NCI-H2107 (cell line): ENCODE results near the gene KNL1.
"Not testable (repeated sequence)": the region's sequence is repeated elsewhere in the genome, so short reads cannot be mapped to it uniquely, and the experiment has no call there.

ENCODE experiments used
- DNase-seq: peaks from one replicate; lab custom pipeline; 2025; lab: John Stamatoyannopoulos, UW

Gene KNL1

GRCh38 chr15:40593588-40594428 is at the start of gene KNL1:
TSS of gene KNL1 (plus strand) at chr15:40594249. CDS start at chr15:40602932, 8,683 bp downstream.
- DNase-seq, result peak; percentile 78

DNA sequence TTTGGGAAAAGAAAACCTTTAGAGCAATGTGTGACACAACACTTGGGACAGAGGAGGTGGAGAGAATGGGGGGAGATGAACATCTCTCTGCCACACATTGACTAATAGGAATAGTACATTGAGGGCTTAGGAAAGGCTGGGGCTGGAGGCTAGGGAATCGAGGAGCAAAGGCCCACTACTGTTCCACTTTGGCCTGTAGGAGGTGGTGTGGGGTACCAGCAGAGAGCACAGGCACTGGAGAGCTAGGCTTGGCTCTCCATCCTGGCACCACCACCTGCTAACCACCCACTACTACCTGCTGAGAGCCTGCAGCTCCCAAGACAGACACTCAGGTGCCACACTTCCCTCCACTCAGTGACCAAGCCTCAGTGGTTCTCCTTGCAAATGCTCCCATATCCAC is 48.6 kb upstream of the KNL1 start:
- DNase-seq, result no peak

DNA sequence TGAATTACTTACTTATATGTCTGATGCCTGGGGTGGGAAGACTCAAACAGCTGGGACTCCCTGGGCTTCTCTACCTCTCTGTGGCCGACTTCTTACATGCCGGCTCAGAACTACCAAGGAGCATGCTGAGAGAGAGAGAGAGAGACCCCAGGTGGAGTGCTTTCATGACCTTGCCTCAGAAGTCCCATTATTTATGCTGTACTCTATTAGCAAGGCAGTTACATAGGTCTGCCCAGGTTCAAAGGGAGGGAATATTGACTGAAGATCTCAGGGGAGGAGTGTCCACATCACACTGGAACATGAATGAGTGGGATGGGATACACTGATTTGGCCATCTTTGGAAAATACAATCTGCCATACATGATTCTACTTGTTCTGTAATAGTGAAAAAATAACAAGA is 45.4 kb upstream of the KNL1 start:
- no peak for DNase-seq

GRCh38 chr15:40549894-40550293 is 44.2 kb upstream of the KNL1 start:
- no peak for DNase-seq

- DNase-seq, result no peak
Measured at GRCh38 chr15:40550341-40551037, 43.6 kb upstream of the KNL1 start.

DNA sequence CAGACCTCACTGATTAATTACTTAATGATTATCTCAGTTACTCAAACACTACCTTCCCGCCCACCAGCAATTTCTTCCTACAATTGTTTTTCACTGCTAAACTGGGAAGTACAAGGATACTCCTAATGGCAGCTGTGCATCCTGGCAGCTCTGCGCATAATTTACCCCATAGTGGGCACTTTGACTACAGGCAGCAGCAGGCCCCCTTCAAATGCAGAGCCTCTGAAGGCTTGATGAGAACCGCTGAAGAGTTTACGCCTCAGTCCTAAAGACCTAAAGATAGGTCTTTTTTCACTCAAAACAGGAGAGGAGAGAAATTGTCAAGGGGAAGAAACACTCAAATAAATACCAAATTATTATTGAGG is 39.9 kb upstream of the KNL1 start:
- DNase-seq, result no peak

DNA sequence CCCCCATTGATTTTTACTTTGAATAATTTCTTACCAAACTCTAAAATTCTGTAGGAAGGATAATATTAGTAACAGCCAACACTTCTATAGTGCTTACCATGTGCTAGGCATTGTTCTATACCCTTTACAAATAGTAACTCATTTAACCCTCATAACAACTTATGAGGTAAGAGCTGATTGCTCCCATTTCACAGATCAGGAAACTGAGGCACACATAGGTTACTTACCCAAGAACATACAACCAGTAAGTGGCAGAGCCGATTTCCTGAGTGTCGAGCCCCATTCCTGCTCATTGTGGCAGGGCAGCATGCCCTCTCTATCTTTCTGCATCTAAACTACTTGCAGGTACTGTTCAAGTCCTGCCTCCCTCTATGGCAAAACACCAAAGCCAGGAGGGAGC is 38.2 kb upstream of the KNL1 start:
- DNase-seq, result no peak

DNA sequence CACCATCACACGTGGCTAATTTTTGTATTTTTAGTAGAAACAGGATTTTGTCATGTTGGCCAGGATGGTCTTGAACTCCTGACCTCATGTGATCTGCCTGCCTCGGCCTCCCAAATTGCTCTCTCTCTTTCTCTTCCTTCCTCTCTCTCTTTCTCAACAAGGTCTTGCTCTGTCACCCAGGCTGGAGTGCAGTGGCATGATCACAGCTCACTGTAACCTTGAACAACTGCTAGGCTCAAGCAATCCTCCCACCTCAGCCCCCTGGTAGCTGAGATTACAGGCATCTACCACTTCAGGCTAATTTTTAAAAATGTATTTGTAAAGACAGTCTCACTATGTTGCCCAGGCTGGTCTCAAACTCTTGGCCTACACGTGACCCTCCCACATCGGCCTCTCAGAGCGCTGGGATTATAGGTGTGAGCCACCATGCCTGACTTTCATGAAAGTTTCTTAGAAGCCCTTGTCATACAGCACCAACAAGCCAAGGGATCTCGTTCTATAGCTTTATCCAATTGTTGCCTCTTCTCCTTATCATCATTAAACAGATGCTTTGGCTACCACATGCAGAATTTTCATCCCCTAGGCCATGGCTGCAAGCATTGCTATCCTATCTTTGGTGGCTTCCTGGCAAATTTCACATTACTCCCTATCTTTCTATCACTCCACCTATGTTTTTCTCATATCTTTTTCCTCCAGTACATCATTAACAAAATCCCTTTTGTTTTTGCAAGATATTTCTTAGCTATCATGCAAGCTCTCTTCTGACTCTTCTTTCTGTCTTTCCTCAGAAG is 34.9 kb upstream of the KNL1 start:
- DNase-seq, result no peak

- DNase-seq, result no peak
Measured at GRCh38 chr15:40562691-40563090, 31.4 kb upstream of the KNL1 start.

DNA sequence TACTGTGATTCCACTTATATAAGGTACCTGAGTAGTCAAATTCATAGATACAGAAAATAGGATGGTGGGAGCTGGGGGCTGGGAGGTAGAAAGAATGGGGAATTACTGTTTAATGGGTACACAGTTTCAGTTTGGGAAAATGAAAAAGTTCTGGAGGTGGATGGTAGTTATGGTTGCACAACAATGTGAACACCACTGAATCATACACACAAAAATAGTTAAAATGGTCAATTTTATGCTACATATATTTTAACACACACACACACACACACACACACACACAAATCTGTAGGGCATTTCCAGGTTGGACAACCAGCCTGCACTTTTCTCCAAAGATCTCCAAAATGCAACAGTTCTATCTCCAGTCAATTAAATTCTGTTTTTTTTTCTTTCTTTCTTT is 30.6 kb upstream of the KNL1 start:
- DNase-seq, result no peak

DNA sequence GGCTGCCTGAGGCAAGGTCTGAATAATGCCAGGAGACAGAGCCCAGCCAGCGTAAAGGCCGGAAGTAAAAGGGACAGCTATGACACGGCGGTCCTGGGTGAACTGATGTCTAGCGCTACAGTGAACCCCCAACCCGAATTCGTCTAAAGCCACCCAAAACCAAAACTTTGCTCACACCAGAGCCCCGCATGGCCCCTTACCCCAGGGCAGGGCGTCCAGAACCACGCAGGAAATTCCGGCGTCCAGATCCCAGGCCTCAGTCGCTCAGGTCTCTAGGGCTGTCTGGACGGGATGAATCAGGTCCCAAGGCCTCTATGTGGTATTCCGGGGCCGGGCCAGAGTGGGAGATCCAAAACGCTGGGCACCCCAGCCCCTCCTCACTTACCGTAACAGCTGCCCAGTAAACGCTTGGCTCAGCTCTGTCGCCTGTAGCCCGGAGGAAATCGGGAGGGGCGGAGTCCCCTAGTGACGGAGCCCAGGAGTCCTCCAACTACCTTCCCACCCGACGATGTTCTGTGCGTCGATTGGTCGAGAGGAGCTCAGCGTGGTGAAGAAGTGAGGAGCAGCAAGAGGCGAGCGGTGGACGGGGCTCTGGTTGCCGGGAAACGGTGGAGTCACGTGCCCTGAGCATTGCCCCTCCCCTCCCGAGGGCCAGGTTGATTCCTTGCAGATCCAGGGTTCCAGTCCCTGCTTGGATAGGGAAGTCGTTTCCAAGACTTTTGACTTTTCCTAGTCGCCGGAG is 29.3 kb upstream of the KNL1 start, which contains the start of gene CCDC32:
Gene CCDC32, minus strand, starts transcription at position 452 of the 742 bp plus-strand sequence. CDS start 2,027 bp downstream, outside the sequence.
- DNase-seq, result peak; percentile 81

GRCh38 chr15:40565333-40566238 is 28.5 kb upstream of the KNL1 start:
- no peak for DNase-seq

DNA sequence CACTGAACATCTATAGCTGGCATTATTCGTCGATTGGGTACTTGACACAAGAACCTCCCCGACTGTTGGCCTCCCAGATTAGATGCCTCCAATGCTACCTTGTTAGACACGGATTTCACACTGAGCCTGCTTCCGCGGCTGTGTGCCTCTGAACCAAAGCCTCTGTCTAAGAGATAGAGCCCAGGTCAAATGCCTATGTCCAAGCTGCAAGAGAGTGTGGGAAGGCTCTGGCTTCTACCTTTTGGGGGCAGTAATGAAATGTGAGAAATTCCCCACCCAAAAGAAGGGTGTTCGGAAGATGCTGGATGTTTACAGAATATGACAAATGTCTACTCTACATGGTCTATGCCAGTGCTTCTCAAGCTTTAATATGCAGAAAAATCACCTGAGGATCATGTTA is 26.9 kb upstream of the KNL1 start:
- no peak for DNase-seq

- peak; percentile 42 for DNase-seq
Measured at GRCh38 chr15:40569129-40569953, 24.7 kb upstream of the KNL1 start, which contains the start of gene RPUSD2. TSS of gene RPUSD2 (plus strand) at chr15:40569299. CDS start at chr15:40569338, 39 bp downstream.

DNA sequence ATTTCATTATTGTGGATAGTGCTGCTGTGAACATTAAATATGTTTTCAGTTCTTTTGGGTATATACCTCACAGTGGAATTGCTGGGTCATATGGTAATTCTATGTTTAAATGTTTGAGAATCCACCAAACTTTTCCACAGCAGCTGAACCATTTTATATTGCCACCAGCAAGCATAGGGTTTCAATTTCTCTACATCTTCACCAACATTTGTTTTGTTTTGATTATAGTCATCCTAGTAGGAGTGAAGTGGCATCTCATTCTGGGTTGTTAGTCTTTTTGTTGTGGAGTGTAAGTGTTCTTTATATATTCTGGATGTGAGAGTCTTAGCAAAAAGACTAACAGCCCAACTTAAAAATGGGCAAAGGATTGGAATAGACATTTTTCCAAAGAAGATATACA is 18.9 kb upstream of the KNL1 start:
- DNase-seq, result no peak

- DNase-seq, result not testable (repeated sequence)
Measured at GRCh38 chr15:40576914-40577313, 17.1 kb upstream of the KNL1 start.

DNA sequence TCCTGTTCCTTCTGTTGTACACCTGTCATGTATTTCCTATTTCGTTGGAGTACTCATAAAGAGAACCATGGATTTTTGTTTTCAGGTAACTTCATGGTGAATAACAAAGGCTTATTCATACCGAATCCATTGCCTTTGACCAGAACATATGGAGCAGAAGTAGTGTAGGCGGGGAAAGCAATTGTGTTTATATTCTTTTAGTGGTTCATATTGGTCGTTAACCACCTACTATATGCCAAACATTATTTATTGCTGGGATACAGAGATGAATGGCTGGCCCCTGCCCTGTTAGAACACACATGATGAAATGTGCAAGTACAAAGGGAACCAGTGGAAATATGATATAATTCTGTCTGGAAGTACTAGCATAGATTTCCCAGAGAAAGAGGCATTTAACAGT is 15.2 kb upstream of the KNL1 start:
- DNase-seq, result no peak

DNA sequence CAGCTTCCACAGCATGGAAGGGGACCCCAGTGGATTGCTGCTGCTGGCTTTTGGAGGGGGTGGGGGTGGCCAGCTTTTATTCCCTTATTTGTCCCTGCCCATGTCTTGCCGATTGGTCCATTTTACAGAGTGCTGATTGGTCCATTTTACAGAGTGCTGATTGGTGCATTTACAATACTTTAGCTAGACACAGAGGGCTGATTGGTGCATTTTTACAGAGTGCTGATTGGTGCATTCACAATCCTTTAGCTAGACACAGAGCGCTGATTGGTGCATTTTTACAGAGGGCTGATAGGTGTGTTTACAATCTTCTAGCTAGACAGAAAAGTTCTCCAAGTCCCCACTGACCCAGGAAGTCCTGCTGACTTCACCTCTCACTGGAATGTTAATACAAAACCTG is 12.3 kb upstream of the KNL1 start:
- DNase-seq, result not testable (repeated sequence)

GRCh38 chr15:40582726-40583246 is 11.3 kb upstream of the KNL1 start:
- no peak for DNase-seq
